AG08395 (cell line): ENCODE results near the gene ADAMTSL1.

ENCODE experiments used
- DNase-seq: peaks from one replicate; pipeline ENCODE4 v3.0.0; 2012; ENCODE audit warnings: mixed read lengths, low spot score

Gene ADAMTSL1

GRCh38 chr9:18935541-18935940, 461.6 kb downstream of the ADAMTSL1 start:
- no peak for DNase-seq

GRCh38 chr9:18936094-18936871, 462.3 kb downstream of the ADAMTSL1 start:
- DNase-seq: no peak

GRCh38 chr9:18939943-18940342, 466.0 kb downstream of the ADAMTSL1 start:
- DNase-seq: no peak

- DNase-seq: no peak
Measured at GRCh38 chr9:18941060-18941740, 467.2 kb downstream of the ADAMTSL1 start.

DNA sequence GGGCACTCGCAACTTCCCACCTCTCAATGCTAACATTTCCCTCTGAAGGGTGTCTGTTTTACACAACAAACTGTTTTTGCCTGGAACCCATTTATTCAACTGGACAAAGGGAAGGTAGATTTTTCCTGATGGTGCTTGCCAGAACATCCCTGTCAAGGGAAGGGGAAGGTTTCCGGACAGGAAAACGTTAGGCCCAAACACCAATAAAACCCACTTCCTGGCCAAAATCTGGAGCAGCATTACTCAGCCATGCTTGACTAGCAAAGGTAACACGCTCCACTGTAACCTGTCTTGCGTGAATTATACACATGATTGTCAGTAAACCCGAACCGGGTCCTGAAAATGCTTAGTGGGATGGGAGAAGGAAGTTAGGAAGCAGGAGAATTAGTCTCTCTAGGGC, 468.8 kb downstream of the ADAMTSL1 start:
- no peak for DNase-seq

- no peak for DNase-seq
Measured at GRCh38 chr9:18947892-18948339, 474.0 kb downstream of the ADAMTSL1 start.

DNA sequence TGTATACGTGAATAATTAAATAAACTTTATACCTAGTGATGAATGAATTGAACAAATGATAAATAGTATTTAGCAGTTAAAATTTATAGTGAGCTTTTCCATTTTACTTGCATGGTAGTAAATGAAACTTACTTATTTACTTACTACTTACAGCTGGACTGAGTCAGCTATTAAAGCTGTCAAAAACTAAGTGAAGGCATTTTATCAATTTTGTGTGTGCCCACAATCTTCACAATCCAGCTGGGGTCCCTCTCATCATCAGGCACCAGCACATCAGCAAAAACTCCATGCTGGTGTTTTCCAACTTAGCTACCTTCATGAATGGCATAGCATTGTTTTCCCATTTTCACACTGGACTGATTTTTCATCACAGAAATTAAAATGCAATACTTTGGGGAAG, 478.0 kb downstream of the ADAMTSL1 start:
- no peak for DNase-seq

DNA sequence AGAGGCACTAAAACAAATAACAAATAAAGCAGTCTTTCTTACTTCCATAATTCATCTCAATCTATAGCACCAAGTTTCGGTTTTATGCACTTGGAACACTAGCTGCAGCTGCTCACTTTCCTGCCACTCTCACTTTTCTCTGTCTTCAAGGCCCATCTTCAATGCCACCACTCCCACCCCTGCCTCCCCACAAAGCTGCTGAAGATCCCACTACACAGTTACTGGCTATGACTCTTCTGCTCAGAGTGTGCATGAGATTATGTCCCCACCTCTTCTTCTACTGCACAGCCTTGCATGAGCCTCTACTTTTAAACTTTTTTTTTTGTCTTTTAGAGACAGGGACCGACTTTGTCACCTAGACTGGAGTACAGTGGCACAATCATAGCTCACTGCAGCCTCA, 481.7 kb downstream of the ADAMTSL1 start:
- DNase-seq: no peak
